B cell (primary cell): ENCODE measurements around the gene COL8A2.

Source experiments
- CTCF ChIP-seq: fragments of 200-600 bp; IDR thresholded peaks from one replicate; pipeline ENCODE4 v1.8.0; 2022; ENCODE audit warnings: antibody characterized with exemption, mild to moderate bottlenecking
- EZH2 ChIP-seq: IDR thresholded peaks from 2 replicates; pipeline ENCODE4 v1.6.1; 2012; ENCODE audit warnings: borderline replicate concordance, low read depth, mild to moderate bottlenecking, moderate library complexity, low read length; ENCODE audit not compliant: insufficient read depth, poor library complexity, severe bottlenecking

GRCh38 chr1:36097693-36098585 lies 27.1 kb downstream of the COL8A2 start:
- no peak for TF ChIP-seq CTCF
- TF ChIP-seq EZH2 = no peak
